ENCODE data around the gene PEX14.

Gene PEX14

DNA sequence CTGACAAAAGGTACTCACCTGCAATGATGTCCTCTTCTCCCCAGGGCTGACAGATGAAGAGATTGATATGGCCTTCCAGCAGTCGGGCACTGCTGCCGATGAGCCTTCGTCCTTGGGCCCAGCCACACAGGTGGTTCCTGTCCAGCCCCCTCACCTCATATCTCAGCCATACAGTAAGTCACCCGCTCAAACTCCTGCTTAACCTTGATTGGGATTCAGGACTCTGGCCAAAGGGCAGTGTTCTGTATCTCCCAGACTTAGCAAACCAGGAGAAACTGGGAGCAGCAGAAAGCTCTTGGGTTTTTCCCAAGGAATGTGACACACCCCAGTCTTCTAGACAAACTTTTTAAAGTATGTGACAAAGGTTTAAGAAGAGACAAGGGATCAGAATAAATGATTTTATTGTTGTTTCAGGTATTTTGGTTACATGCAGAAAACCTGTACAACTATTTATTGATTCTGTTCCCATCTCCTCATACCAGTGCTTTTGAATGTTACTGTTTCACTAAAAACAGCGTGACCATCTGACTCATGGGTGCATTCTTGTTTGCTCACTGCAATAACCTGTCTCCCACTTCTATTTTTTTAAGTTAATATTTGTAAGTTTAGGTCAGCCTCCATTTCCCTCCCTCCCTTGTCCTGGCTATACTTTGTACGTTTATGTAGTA, 124.6 kb downstream of the PEX14 start:
- no peak for DNase-seq

DNA sequence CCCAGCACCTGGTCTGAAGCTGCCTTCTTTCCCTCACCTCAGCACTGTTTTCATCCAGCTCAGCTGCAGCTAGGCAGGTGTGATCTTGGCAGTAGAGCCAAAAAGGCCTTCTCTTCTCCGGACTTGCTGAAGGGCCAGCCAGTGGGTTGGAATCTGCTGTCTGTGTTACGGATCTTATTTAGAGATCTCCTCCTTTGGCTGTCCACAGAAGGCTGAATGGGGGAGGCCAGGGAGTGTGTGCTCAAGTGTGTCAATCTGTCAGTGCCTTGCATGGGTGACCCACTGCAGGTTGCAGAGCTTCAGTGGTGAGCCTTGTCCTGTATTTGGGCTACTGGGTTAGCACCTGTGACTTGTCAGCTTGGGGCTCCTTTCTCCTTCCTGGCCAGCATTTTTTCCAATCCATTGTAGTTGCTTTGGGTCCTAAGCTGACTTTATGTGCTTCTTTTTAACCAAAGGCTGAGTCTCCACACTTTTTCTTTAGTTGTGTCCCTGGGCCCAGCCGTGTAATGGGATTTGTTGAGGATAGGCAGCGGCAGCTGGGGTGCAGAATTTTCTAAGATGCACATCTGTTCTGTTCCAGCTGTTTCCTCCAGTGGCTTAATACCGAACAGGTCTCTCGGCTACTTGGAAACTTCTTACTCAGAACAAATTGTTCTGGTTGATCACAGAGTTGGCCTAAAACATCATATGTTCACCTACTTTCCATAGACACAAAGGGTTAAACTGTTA, 126.8 kb downstream of the PEX14 start:
- no peak for DNase-seq

DNA sequence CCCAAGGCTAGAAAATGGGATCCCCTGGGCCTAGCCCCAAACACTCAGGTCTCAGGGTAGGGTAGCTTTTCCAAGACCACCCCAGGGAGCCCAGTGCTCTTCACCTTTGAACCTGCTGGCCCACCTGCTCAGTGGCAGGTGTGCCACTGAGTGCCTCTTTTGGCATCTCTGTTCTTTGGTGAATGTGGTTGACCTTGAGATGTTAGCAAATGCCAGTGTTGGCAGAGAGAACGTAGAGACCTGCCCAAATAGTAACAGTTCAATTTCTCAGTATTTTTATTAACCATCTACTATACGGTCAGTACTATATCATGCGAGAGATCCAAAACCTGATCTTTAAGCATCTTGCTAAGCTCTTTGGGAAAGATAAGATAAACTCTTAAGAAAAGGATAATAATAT, 128.2 kb downstream of the PEX14 start:
- DNase-seq, result no peak

DNA sequence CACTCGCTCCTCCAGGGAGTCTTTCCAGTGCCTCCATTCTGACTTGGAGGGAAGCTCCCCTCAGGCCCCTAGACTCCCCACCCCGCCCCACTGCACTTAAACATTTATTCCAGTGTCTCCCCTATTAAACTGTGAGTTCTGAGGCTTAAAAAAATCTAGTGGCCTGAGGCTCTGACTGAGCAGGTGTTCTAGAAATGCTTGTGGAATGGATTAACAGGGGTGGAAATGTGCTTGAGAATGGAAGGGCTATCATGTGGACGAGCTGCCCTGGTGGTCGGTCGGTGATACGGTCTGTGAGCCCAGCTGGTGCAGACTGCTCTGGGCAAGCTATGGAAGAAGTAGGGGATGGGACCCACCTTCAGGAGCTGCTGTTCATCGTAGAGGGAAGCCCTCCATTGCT, 130.2 kb downstream of the PEX14 start:
- DNase-seq, result no peak

DNA sequence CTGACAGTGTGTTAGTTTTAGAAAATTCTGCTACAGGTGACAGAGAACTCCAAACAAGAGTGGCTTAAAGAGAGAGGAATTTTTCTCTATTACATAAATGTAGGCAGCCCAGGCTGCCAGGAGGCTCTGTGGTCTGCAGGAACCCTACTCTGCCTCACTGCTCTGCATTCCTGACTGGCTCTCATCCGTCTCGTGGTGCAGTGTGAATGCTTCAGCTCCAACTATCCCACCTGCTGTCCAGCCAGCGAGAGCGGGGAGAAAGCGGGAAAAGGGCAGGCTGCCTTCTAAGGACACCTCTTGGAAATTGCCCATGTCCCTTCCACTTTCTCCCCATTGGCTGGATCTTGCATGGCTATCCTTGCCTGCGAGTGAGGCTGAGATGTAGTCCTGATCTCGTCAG, 131.3 kb downstream of the PEX14 start:
- DNase-seq, result no peak

DNA sequence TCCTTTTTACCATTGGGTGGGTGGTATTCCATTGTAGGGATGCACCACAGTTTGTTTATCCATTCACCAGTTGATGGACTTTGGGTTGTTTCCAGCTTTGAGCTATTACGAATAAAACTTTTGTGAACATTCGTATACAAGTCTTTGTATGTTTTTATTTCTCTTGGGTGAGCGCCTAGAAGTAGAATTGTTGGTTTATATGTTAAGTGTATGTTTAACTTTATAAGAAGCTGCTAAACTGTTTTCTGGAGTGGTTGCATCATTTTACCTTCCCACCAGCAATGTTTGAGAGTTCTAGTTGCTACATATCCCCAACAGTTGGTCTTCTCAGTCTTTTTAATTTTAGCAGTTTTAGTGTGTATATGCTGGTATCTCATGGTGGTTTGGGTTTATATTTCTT, 132.5 kb downstream of the PEX14 start:
- DNase-seq, result no peak

DNA sequence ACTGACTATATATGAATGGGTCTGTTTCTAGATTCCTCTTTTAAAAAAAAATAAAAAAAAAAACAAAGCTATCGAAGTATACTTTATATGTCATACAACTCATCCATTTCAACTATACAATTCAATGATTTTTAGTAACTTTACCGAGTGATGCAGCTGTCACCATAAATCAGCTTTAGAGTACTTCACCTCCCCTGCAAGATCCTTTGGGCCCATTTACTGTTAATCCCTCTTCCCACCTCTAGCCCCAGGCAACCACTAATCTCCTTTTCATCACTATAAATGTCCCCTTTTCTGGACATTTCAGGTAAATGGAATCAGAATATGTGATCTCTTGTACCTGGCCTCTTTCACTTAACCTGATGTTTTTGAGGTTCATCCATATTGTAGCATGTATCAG, 133.9 kb downstream of the PEX14 start:
- no peak for DNase-seq

DNA sequence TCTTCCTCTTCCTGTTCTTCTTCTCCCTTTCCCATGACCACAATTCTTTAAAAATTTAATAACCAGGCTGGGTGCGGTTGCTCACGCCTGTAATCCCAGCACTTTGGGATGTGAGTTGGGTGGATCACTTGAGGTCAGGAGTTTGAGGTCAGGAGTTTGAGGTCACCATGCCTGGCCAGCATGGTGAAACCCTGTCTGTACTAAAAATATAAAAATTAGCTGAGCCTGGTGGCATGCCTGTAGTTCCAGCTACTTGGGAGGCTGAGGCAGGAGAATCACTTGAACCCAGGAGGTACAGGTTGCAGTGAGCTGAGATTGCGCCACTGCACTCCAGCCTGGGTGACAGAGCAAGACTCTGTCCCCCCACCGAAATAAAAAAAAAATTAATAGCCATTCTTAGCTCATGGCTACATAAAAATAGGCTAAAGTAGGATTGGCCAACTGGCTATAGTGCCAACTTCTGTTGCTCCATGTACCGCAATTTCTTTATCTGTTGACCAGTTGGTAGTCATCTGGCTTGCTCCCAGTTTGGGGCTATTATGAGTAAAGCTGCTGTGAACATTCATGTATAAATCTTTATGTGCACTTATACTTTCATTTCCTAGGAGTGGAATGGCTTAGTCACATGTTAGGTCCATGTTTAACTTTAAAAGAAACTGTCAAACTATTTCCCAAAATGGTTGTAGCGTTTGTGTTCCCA, 136.3 kb downstream of the PEX14 start:
- no peak for DNase-seq

DNA sequence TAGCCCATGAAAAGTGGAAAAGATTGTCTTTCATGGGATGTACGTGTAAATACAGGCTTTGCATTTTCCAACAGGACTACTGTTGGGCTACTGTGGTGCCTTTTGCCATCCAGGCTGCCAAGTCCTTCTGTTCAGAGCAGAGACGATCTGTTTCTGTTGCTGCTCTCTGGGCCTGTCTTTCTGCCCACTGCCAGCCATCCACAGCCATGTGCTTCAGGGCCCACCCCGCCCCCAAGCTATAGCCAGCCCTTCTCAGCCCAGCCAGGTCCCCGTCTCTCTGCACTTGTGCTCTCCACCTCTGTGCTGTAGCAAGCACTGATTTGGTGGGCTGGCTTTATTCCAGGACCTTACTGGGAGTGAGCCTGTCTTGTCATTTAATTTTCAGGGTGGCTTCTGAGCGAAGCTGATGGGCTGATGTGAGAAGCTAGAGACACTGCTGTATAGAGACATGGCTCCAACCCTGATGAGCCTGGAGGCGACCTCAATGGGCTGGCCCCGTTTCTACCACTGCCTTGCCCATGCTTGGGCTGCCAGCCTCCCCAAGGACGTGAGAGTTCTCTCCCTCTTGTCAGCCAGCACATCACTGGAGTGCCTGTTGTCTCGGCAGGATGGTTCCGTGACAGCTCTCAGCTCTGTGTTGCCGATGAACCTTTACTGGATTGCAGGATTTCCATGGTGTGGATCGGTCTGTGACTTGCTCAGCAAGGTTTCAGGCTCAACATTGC, 137.8 kb downstream of the PEX14 start:
- no peak for DNase-seq

DNA sequence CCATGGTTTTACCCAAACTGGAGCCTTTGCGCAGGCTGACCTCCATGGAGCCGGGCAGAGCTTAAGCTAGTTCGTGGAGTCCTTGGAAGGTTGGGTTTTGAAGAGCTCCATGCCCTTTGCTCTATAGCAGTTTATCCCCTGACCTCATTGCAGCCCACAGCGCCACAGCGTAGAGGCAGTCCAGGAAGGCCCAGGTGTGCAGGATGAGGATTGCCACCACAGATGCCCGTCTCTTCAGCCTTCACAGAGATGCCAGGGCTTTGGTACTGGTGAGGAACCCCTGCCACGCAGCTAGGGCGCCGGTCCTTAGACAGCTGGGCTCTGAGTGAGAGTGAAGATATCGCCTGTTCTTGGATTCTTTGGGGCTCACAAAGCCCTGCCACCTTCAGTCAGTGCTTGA, 138.6 kb downstream of the PEX14 start:
- DNase-seq, result no peak

DNA sequence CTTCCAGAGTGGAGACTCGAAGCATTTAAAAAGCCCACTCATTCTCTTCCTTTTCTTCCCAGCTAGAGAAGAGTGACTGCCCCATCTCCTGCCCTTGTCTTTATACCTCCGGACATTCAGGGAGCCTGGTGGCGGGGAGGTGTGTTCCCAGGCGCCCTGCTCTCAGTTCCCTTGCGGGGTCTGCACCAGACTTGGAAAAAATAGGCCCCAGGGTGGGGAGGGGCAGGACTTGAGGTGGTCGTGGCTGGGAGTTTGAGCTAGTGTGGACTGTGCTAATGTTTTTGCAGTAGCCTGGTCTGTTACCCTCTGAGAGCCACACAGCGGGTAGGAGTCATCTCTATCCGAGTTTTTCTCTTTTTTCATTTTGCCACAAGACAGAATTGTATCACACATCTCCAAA, 139.1 kb downstream of the PEX14 start:
- no peak for DNase-seq

DNA sequence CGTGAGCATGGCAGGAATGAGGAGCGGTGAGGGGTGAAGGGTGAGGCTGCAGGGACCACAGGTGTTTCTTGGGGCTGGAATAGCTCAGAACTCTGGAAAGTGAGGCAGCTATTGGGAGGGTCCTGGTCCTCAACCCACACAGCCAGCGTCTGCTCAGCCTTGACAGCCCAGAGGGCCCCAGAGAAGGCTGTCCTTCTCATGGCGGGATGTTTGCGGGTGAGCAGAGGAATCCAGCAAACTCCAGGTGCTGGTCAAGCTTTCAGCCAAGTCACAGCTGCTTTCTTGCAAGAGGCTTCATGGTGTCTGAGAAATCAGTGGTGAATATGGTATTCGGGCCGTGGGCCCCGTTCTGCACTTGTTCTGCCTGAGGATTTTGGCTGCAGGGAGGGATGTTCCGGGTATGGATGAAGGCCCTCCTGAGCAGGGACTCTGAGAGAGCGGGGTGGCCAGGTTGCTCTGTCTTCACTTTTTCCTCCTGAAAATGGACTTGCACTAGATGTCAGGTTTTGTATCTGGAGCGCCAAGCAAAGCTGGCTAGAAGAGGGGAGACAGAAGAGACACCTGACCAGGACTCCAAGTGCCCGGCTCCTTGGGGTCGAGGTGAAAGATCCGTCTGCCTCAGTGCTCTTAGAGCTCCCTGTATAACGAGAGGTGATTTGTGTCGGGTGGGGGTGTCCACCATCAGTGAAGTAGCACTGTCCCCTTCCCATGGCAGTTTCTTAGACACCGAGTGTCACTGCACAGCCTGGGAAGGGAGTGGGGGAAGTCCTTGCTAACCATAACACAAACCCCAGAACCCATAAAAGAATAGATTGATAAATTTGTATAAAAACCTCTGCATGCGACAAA, 139.9 kb downstream of the PEX14 start:
- DNase-seq, result no peak

DNA sequence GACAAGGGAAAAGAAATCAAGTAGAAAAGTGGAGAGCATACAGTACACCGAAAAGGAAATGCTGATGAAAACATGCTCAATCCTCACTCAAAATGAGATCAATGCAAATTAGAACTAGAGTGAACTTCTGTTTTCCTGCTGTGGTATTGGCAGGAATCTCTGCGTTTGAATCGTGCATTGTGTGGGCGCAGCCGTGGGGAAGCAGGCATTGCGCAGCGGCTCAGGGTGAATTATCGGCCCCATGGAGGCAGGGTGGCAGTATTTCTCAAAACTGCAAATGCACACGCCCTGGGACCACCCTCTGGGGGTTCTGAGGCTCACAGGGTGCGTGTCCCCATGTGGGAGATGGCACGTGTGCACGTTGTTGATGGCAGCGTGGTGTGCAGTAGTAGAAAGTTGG, 140.6 kb downstream of the PEX14 start:
- DNase-seq, result no peak

DNA sequence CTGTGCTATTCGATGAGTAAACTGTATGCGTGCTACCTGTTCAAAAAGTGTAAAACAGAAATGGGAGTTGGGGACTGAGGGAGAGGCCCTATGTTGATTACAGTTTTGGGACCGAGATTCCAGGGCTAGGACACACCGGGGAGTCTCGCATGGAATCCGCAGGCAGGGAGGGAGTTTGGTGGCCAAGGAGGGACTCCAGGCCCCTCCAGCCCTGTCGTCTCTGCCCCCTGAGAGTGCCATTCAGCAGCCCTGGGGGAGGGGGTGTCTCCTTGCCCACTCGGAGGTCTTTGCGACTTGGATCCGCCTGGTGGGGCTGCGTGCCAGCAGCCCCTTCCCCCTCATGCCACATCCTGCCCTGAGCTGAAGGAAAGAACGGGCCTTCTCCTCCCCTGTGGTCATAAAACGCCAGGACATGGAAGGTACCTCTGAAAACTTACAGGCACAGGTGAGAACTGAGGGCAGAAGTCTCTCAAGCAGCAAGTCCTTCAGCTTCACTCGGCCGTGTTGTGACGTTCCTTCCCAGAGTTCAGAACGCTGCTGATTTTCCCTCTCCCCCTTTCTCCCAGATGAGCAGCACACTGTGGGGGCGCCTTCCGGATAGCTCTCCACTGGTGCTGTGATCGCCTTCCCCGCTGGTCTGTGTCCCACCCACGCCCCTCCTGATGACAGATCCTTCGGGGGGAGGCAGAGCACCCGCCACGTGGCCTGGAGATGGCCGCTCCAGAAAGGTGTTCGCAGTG, 141.4 kb downstream of the PEX14 start:
- no peak for DNase-seq

DNA sequence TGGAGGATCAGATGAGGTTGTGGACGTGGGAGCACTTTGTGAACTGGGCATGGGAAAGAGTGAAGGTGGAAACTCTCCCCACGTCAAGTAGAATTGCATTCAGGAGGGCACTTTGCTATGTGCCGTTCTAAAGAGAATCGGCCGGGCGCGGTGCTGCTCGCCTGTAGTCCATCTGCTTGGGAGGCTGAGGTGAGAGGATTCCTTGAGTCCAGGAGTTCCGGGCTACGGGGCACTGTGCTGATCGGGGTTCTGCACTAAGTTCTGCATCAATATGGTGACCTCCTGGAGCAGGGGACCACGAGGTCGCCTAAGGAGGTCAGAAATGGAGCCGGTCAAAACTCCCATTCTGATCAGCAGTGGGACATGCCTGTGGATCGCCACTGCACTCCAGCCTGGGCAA, 141.9 kb downstream of the PEX14 start:
- DNase-seq, result no peak

DNA sequence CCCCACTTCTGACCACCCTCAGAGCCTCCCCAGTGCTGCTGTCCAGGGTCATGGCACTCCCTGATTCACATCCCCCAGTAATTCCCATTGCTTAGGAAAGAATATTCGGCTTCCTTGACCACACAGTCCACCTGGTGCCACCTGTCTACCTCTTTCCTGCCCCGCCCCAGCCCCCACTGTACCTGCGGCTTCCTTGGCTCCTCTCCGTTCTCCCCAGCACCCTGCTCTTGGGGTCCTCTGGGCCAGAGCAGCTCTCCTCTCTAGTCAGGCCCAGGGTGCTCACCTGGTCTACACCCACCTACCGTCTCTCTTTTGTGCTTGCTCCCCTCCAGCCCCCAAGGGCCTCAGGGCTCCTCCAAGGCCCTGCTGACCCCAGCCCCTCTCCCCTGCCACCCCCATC, 142.6 kb downstream of the PEX14 start:
- DNase-seq, result no peak

DNA sequence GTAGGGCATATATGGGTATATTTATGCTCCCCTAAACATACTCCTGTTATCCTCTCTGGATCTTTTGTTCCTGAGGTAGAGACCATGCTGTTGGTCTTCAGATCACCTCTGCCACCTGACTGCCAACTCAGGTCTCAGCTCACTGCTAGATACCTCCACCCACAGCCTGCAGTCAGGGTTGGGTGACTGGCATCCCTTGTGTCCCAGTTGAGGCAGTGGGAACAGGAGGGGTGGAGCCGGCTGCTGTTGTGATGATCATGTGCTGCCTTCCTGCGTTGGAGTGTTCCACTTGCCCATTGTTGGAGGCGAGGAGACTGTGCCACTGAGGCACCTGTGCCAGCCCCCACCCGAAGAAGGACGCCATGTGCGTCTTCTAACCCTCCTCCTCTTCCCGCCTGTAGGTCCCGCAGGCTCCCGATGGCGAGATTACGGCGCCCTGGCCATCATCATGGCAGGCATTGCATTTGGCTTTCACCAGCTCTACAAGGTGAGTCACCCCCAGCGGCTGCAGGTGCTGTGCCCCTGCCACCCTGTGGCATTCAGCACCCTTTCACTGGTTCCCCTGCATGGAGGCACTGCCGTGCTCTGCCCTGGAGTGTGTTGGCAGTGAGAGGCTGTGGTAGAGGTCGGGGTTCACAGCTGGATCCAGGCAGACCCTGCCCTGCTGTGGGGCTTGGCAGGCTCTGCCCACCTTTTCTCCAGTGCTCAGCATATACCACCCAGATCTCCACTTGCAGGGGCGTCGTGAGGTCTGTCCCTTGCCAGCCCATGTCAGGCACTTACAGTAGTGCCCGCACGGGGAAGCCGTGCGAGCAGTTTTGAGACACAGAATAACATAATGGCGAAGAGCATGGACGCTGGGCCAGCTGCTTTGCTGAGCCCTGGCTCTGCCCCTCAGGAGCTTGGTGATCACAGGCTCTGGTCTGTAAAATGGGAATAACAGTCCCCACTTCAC, 143.5 kb downstream of the PEX14 start:
- DNase-seq, result no peak

DNA sequence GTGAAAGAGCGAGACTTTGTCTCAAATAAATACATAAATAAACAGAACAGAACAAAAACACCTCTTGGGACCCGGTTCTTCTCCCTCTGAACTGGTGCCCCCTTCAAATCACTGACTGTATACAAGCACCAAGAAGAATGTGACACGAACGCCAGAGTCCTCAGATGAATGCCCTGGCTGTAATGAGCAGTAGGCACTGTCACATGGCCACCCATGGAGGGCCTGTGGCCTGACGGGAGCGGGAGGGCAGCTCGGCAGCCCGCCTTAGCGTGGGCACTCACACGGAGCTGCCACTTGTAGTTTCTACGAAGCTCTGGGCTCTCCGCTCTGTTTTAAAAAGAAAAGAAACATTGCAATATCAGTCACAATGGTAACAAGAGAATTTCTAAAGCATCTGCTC, 146.0 kb downstream of the PEX14 start:
- DNase-seq, result no peak

DNA sequence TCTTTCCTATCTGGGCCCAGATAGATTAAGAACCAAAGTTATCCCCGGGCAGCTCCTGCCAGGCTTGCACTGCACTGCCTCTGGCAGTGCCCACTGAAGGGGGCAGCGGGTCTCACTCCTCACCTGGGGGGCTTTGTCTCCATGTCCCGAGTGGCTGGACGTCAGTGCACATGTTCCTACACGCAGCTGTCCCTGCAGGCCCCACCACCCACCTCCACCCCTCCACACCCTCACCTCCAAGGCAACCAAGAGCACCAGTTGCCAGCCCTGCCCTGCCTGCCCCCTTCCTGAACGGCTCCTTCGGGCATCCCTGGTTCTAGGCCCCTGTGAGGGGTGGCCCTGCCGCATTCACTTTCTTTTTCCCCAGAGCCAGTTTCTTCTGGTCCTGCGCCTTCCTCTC, 147.2 kb downstream of the PEX14 start:
- DNase-seq, result no peak

DNA sequence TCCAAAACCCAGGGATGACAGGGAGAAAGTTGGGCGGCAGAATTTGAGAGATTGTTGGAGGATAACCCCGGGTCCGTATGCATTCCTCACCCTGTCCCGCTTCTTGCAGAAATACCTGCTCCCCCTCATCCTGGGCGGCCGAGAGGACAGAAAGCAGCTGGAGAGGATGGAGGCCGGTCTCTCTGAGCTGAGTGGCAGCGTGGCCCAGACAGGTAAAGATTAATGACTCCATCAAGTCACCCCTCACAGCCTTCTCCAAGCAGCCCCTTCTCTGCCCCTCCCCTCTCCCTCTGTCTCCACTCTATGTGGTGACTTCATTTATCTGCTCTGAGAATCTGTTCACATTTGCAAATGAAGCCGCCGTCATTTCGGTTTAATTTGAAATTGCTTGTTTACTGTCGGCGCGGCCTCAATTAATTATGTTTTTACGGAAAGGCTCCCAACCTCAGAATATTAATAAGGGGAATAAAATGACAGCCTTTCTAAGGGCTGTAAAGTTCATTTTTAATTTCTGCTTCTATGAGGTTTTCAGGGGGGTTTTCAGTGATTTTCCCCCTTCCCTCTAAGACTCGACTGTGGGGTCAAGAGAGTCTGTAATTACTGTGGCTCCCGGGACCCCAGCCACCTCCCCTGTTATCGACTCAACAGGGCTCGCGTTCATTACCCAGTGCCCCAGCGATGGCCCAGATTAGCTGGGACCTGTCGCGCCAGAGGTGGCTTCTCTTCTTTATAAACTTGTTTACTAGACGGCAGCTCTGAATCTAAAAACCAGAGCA, 148.3 kb downstream of the PEX14 start:
- no peak for DNase-seq

Data from NCI-H748 treated with DMSO at 0.1 percent for 48 hours (cell line).